Cortex of kidney (tissue), 1 donor: ENCODE measurements around the gene GNB5.
"Not testable (repeated sequence)": the region's sequence is repeated elsewhere in the genome, so short reads cannot be mapped to it uniquely, and the experiment has no call there.

Experiments used
- DNase-seq: peaks from one replicate; lab custom pipeline; 2025; lab: John Stamatoyannopoulos, UW

Gene GNB5

DNA sequence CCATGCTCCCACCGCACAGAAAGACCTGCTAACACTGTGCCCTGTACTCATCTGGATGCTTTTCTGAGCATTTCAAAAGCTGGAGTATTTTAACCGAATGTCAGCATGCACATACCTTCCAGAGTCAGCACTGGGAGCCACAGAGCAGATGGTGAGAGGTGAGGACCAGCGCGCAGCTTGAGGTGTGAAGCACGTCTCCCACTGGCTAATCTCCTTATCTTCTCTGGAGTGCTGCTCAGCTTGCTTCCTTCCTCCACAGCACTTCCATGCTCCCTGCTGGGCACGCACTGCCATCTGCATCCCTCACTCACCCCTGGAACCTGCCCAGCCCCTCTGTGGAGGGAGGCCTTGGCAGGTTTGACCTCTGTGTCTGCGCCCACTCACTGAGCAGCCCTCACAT, at the start of gene GNB5:
Gene GNB5 (minus strand): TSS at position 186 of the 400 bp plus-strand sequence. CDS start 6,716 bp downstream, outside the sequence.
- DNase-seq = no peak

DNA sequence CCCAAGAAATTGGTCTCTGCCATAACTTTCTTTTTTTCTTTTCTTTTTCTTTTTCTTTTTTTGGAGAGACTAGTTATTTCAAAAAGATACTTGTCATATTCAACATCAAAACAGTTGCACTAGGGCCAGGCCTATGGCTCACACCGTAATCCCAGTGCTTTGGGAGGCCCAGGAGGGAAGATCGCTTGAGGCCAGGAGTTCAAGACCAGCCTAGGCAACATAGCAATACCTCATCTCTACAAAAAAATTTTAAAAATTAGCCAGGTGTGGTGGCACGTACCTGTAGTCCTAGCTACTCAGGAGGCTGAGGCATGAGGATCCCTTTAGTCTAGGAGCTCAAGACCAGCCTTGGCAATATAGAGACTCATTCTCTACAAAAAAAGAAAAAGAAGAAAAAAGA, 49.0 kb upstream of the GNB5 start:
- DNase-seq = no peak

DNA sequence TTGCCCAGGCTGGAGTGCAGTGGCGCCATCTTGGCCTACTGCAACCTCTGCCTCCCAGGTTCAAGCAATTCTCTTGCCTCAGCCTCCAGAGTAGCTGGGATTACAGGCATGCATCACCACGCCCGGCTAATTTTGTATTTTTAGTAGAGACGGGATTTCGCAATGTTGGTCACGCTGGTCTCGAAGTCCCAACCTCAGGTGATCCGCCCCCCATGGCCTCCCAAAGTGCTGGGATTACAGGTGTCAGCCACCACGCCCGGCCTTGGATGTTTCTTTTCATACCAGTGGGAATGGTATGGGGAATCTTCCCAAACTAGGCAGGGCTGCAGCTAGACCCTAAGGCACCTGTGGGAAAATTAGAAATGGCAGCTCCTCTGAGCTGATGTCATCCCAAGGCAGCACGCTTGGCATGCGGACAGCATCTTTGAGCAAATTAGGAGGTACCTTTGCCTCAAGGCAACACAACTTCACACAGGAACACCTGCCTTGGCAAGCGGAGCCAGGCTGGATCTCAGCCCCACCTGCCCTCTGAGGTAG, 47.9 kb upstream of the GNB5 start:
- not testable (repeated sequence) for DNase-seq

DNA sequence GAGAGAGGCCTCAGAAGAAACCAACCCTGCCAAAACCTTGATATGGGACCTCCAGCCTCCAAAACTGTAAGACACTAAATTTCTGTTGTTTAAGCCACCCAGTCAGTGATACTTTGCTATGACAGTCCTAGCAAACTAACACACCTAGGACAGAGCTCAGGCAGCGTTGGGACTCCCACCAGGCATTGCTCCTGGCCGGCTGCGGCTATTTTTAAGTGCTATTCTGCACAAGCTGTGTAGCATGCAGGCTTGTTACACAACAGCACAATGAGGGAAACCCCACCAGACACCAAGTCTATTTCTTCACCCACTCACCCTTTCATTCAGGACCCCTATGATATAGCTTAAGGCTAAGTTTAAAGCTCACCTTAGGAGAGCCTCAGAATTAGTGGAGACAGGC, 47.0 kb upstream of the GNB5 start:
- no peak for DNase-seq

DNA sequence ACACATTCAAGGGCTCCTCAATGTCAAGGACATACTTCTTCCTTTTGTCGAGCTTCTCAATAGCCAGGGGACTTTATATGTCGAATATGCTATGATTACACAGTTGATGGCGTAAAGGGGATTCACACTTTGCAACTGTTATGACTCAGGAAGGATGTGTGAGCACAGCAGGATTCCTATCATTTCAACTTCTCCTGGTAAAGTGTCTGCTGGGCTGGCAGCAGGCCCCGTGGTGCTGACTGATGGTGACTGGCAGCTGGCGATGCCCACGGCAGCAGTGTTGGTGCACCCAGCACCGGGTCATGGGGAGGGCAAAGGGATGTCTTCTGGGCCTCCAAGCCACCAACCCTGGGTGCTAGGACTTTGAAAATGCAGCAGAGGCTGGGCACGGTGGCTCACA, 44.8 kb upstream of the GNB5 start:
- DNase-seq = no peak

DNA sequence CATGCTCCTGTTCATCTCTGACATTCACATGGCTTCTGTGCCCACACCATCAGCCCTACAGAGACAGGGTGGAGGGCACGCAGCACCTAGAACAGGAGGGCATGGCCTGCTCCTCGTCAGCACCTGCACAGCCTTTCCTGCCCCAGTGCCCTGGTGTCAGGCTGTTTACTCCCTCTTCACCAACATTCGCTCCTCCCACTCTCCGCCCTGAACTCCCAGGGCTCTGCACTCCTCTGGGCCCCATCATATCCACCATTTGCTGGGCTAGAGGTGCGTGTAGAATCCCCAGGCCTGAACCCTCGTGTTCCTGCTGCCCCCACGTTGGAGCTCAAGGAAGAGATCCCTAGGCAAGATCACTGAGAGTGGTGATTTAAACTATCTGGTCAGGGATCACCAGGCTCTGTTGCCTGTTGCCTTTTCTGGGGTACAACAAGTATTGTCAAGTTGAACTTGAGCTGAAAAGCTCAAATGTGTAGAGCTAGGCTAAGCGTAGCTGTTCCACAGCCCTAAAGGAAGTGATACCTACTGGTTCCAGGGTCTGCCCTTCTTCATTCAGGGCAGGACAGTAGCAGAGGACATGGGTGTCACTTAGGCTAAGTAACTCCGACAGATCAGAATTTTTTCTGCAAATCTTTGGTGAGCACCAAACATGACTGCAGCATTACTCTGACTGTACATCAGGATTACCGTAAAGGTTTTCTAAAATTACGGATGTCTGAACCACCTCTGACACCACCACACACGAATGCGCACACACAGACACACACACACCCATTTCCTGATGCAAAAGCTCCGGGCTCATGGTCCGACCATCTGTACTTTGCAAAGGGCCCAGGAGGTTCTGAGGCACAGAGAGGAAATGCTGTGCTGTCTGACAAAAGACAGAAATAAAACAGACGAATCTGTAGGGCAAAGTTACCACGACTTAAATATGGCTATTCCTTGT, 43.7 kb upstream of the GNB5 start:
- no peak for DNase-seq

GRCh38 chr15:52233405-52233804, 42.2 kb upstream of the GNB5 start:
- no peak for DNase-seq

GRCh38 chr15:52232327-52232726, 41.1 kb upstream of the GNB5 start:
- DNase-seq = no peak

GRCh38 chr15:52230073-52230472, 38.9 kb upstream of the GNB5 start:
- no peak for DNase-seq

GRCh38 chr15:52228921-52229320, 37.7 kb upstream of the GNB5 start:
- no peak for DNase-seq

DNA sequence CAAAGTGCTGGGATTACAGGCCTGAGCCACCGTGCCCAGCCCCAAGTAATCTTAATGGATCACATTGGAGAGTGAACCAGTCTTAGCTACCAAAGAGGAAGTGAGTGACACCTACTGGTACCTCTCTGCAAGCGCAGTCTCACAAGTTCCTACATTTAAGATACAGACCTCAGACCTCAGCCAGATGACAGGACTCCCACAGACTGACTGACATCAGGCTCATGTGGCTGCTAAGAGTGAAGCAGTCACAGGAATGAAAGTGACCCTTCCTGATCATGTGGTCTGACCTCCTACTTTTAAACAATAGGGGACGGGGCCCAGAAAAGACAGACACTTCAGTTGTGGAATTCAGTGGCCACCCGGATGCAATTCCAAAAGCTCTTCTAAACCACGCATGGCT, 36.3 kb upstream of the GNB5 start:
- DNase-seq = no peak

GRCh38 chr15:52225230-52225629, 34.0 kb upstream of the GNB5 start:
- no peak for DNase-seq

DNA sequence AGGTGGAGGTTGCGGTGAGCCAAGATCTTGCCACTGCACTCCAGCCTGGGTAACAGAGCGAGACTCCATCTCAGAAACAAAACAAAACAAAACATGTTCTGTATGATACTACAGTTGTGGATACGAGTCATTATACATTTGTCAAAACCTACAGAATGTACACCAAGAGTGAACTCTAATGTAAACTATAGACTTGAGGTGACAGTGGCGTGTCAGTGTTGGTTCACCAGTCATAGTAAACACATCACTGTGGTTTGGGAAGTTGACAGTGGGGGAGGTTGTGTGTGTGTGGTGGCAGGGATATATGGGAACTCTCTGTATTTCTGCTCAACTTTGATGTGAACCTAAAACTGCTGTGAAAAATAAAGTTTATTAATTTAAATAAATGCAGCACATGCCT, 33.0 kb upstream of the GNB5 start:
- DNase-seq = no peak

GRCh38 chr15:52221730-52222129, 30.5 kb upstream of the GNB5 start:
- no peak for DNase-seq

DNA sequence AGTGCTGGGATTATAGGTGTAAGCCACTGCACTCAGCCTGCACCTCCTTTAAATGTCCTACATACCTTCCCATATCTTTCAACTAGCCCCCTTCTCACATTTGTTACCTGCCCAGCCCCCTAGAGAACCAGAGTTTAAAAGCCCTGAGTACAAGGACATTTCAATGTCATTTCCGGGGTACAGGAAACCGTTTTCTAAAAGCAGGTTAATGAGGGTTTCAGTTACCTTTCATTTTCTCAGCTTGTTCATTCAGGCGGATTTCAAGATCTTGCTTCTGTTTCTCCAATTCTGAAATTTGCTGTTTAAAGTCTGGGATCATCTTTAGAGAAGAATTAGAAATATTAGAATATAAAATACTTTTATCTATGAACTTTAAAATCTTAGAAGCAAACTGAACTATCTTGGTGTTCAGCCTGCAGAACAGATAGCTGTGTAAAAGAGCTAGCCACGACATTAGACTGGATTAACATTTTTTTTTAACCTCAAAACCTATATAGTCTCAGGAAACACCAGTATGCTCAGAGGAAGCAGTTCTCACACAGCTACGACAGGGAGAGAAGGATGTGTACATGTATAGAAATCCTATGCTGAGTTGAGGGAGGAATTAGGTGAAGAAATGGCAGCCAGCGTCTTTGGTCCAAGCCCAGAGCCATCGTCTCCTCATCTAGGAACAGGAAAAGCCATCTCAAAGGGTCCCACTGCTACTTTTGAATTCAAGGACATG, 29.9 kb upstream of the GNB5 start:
- no peak for DNase-seq

DNA sequence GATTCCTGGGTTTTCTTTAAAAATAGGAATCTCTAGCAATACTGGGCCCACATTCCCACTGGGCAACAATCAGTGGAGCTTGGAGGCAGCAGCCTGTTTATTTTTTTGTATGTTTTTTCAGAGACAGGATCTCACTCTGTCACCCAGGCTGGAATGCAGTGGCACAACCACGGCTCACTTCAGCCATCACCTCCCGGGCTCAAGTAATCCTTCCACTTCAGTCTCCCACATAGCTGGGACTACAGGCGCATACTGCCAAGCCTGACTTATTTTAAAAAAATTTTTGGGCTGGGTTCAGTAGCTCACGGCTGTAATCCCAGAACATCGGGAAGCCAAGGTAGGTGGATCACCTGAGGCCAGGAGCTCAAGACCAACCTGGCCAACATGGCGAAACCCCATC, 29.1 kb upstream of the GNB5 start:
- no peak for DNase-seq

DNA sequence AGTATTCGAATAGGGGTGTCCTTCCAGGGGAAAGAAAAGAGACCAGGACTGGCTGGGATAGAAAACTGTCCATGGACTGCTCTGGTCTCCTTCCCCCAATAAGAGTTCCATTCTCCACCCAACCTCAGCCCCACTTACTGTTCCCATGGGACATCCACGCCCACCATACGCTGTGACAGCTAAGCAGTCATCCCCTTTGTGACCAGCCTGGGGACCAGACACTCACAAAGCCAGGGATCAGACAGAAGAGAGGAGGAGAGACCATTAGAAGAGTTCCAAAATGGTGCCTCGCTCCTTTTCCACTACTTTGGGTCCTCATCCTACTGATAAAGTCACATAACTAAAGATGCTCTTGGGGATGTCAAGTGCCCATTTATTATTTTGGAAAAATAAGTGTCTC, 27.6 kb upstream of the GNB5 start:
- DNase-seq = no peak

- no peak for DNase-seq
Measured at GRCh38 chr15:52218371-52218770, 27.2 kb upstream of the GNB5 start.

DNA sequence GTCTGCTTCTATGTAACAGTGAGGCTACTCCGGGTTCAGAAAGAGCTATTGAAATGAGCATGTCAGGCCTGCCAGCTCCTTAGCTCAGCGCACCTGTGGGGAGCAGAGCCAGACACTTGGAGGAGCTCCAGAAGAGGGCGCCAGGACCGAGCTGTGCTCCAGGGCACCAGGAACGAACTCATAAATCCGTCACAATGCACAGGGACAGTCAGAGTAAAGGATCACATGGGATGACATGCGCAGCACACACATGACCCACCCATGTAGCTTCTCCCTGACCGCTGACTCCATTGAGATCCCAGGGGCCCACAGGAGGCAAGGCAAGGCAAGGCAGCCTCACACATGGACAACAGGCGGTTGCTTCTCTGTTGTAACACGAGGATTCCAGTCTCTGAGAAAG, 26.0 kb upstream of the GNB5 start:
- DNase-seq = no peak

DNA sequence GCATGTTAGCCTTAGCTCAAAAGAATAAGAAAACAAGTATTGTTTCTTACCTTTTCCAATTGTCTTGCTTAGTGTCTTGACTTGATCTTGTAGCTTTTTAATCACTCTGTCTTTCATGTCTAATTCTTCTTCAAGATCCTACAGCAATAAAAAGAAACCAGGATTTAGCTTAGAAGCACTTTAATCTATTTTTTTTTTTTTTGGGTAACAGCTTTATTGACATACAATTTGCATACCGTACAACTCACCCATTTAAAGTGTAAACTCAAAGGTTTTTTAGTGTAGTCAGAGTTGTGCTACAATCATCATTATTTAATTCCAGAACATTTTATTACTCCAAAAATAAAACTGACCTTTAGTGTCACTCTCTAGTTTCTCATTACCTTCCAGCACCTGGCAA, 23.4 kb upstream of the GNB5 start:
- no peak for DNase-seq

GRCh38 chr15:52213206-52213605, 22.0 kb upstream of the GNB5 start:
- no peak for DNase-seq

- no peak for DNase-seq
Measured at GRCh38 chr15:52208306-52208946, 17.2 kb upstream of the GNB5 start.

DNA sequence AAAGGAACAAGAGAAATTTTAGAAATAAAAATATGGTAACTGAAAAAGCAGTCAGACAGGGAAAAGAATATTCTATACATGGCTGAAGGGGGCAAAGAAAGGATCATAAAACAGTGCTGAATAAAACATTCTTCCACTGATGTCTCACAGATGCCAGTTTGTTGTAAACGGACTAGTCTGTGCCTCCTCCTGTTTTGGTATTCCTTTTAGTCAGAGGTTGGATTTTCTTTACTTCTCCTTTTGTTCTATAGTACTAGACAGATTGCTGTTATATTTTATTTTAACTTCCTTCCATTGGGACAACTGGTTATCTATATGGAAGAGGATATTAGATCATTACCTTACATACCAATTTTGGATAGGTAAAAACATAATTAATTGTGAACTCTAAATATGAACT, 16.0 kb upstream of the GNB5 start:
- no peak for DNase-seq
